ENCODE results near the gene RGR.

GRCh38 chr10:84205853-84206525 lies 38.9 kb upstream of the RGR start:
- peak; percentile 7; the same call in 1 of the 2 replicates for TF ChIP-seq CTCF (IDR thresholded peaks at IDR 0.05)
- TF ChIP-seq, protein P1, sequence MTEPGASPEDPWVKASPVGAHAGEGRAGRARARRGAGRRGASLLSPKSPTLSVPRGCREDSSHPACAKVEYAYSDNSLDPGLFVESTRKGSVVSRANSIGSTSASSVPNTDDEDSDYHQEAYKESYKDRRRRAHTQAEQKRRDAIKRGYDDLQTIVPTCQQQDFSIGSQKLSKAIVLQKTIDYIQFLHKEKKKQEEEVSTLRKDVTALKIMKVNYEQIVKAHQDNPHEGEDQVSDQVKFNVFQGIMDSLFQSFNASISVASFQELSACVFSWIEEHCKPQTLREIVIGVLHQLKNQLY (CRISPR knock-in tag; IDR thresholded peaks at IDR 0.05): no peak
- TF ChIP-seq, protein P2, sequence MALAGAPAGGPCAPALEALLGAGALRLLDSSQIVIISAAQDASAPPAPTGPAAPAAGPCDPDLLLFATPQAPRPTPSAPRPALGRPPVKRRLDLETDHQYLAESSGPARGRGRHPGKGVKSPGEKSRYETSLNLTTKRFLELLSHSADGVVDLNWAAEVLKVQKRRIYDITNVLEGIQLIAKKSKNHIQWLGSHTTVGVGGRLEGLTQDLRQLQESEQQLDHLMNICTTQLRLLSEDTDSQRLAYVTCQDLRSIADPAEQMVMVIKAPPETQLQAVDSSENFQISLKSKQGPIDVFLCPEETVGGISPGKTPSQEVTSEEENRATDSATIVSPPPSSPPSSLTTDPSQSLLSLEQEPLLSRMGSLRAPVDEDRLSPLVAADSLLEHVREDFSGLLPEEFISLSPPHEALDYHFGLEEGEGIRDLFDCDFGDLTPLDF (CRISPR knock-in tag; IDR thresholded peaks at IDR 0.05): no peak
- TF ChIP-seq, protein P3, sequence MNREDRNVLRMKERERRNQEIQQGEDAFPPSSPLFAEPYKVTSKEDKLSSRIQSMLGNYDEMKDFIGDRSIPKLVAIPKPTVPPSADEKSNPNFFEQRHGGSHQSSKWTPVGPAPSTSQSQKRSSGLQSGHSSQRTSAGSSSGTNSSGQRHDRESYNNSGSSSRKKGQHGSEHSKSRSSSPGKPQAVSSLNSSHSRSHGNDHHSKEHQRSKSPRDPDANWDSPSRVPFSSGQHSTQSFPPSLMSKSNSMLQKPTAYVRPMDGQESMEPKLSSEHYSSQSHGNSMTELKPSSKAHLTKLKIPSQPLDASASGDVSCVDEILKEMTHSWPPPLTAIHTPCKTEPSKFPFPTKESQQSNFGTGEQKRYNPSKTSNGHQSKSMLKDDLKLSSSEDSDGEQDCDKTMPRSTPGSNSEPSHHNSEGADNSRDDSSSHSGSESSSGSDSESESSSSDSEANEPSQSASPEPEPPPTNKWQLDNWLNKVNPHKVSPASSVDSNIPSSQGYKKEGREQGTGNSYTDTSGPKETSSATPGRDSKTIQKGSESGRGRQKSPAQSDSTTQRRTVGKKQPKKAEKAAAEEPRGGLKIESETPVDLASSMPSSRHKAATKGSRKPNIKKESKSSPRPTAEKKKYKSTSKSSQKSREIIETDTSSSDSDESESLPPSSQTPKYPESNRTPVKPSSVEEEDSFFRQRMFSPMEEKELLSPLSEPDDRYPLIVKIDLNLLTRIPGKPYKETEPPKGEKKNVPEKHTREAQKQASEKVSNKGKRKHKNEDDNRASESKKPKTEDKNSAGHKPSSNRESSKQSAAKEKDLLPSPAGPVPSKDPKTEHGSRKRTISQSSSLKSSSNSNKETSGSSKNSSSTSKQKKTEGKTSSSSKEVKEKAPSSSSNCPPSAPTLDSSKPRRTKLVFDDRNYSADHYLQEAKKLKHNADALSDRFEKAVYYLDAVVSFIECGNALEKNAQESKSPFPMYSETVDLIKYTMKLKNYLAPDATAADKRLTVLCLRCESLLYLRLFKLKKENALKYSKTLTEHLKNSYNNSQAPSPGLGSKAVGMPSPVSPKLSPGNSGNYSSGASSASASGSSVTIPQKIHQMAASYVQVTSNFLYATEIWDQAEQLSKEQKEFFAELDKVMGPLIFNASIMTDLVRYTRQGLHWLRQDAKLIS (CRISPR knock-in tag; IDR thresholded peaks at IDR 0.05; ENCODE audit: borderline replicate concordance): no peak
- no peak for TF ChIP-seq ELF4 (CRISPR knock-in tag; IDR thresholded peaks at IDR 0.05; ENCODE audit: low read depth)
- no peak for TF ChIP-seq FOXJ3 (CRISPR knock-in tag; IDR thresholded peaks at IDR 0.05; ENCODE audit: borderline replicate concordance)
- TF ChIP-seq NR1H2 (CRISPR knock-in tag; IDR thresholded peaks at IDR 0.05): no peak
- TF ChIP-seq MAX (CRISPR knock-in tag; IDR thresholded peaks at IDR 0.05): no peak
- TF ChIP-seq ATF1 (CRISPR knock-in tag; IDR thresholded peaks at IDR 0.05): no peak
- TF ChIP-seq ZNF121 (CRISPR knock-in tag; IDR thresholded peaks at IDR 0.05): no peak
- TF ChIP-seq TEAD4 (CRISPR knock-in tag; IDR thresholded peaks at IDR 0.05): no peak
- TF ChIP-seq ZNF532 (CRISPR knock-in tag; IDR thresholded peaks at IDR 0.05; ENCODE audit: borderline replicate concordance): no peak
- no peak for TF ChIP-seq JUN (CRISPR knock-in tag; IDR thresholded peaks at IDR 0.05)
- no peak for TF ChIP-seq GABPB1 (CRISPR knock-in tag; IDR thresholded peaks at IDR 0.05)

All from WTC11 (cell line).